HepG2 (cell line): ENCODE data around the gene PLPP3. TPM values are rescaled to one million over a fixed set of nuclear protein-coding genes. Genes with fewer than 3 reads are reported as not detected.

ENCODE experiments used
- ATAC-seq: fragments of 200-7000 bp; cut with Tn5 transposase; 3 replicates; pipeline ENCODE4 v1.9.1; 2020; ENCODE audit warnings: mild to moderate bottlenecking, moderate library complexity
- BruUV-seq: library from RNA; stranded (reverse); fragments of 400-500 nt; replicated peaks from 2 replicates; lab custom pipeline; 2021; lab: Mats Ljungman, UMichigan
- CTCF ChIA-PET: fragments of 300-600 bp; formaldehyde crosslinking; extraction: SDS; loops from one replicate; lab custom pipeline; 2021; ENCODE audit warnings: low total read pairs, inconsistent platforms, low intra/inter-chr PET ratio; lab: Yijun Ruan, JAX
- POLR2A ChIA-PET: fragments of 350-600 bp; sonication (Branson Sonifier 250); formaldehyde crosslinking; loops from one replicate; lab custom pipeline; 2020; ENCODE audit warnings: antibody characterized with exemption, inconsistent platforms; lab: Yijun Ruan, JAX
- DNase-seq: peaks from one replicate; pipeline ENCODE4 v3.0.0-alpha.2; 2015; ENCODE audit warnings: low spot score
- FAIRE-seq: peaks from 3 replicates; lab custom pipeline; 2011; peaks lifted over from hg19 to GRCh38; lab: Jason Lieb, UNC
- H2AFZ ChIP-seq: one replicate; pipeline ENCODE4 v1.6.1; 2011; ENCODE audit warnings: low read length, inconsistent platforms
- H3K27ac ChIP-seq: fragments of 300-600 bp; 3 replicates; pipeline ENCODE4 v1.8.0; 2011; ENCODE audit warnings: mixed run types, mild to moderate bottlenecking, mixed read lengths, low read length, inconsistent platforms; ENCODE audit not compliant: insufficient read depth; ENCODE audit errors: extremely low read length
- H3K27me3 ChIP-seq, 2 experiments: fragments of 200-600 bp in 1 of 2; 2 replicates in 1 of 2; 3 replicates in 1 of 2; pipeline versions ENCODE4 v1.6.0 to v1.8.0; 2011; ENCODE audit warnings: low read length in 2 of 2, mild to moderate bottlenecking in 2 of 2, moderate library complexity in 2 of 2, inconsistent platforms in 1 of 2; ENCODE audit not compliant: insufficient read depth in 2 of 2, control insufficient read depth in 1 of 2
- H3K36me3 ChIP-seq, 2 experiments: fragments of 200-600 bp in 1 of 2; replicated peaks in 1 of 2; 2 replicates in 1 of 2; 3 replicates in 1 of 2; pipeline versions ENCODE4 v1.5.1 to v1.8.0; 2011; ENCODE audit warnings: low read length in 2 of 2, inconsistent platforms in 1 of 2; ENCODE audit not compliant: insufficient read depth in 2 of 2, control insufficient read depth in 1 of 2
- H3K4me1 ChIP-seq: 2 replicates; pipeline ENCODE4 v1.5.1; 2012; ENCODE audit warnings: low read length, inconsistent platforms; ENCODE audit not compliant: insufficient read depth
- H3K4me2 ChIP-seq: 2 replicates; pipeline ENCODE4 v1.6.0; 2011; ENCODE audit warnings: low read depth, low read length, inconsistent platforms
- H3K4me3 ChIP-seq, 3 experiments: fragments of 200-600 bp in 1 of 3; sonication (generic), shearing (Covaris generic) in 1 of 3; replicated peaks in 1 of 3; 2 replicates each; pipeline ENCODE4 v1.5.1; 2011 to 2016; ENCODE audit warnings: low read length in 3 of 3, inconsistent platforms in 2 of 3, low read depth in 2 of 3, mild to moderate bottlenecking in 2 of 3, control low read depth in 1 of 3, mixed read lengths in 1 of 3; ENCODE audit not compliant: insufficient read depth in 1 of 3
- H3K79me2 ChIP-seq: one replicate; pipeline ENCODE4 v1.6.1; 2011; ENCODE audit warnings: low read length, inconsistent platforms; ENCODE audit not compliant: insufficient read depth
- H3K9ac ChIP-seq: 2 replicates; pipeline ENCODE4 v1.6.0; 2011; ENCODE audit warnings: mild to moderate bottlenecking, low read depth, low read length, inconsistent platforms; ENCODE audit not compliant: insufficient read depth
- H3K9me3 ChIP-seq: 2 replicates; pipeline ENCODE4 v1.5.1; 2012; ENCODE audit warnings: mild to moderate bottlenecking, low read length
- H4K20me1 ChIP-seq: 2 replicates; pipeline ENCODE4 v1.6.0; 2011; ENCODE audit warnings: inconsistent platforms, mild to moderate bottlenecking, low read length, moderate library complexity; ENCODE audit not compliant: insufficient read depth
- ARHGAP35 ChIP-seq: sonication (generic); formaldehyde crosslinking; IDR thresholded peaks from 2 replicates; pipeline ENCODE4 v1.9.0; 2022; ENCODE audit warnings: mild to moderate bottlenecking, inconsistent platforms, moderate library complexity, missing genetic modification reagents, borderline replicate concordance
- CTCF ChIP-seq: sonication (generic); formaldehyde crosslinking; IDR thresholded peaks from 2 replicates; pipeline ENCODE4 v1.5.0; 2020; ENCODE audit warnings: mild to moderate bottlenecking, missing genetic modification reagents, moderate library complexity
- EP300 ChIP-seq, 3 experiments: sonication (generic) in 1 of 3; formaldehyde crosslinking in 1 of 3; IDR thresholded peaks; 2 replicates each; pipeline versions ENCODE4 v1.5.1 to v1.6.1; 2011 to 2020; ENCODE audit warnings: low read depth in 2 of 3, low read length in 2 of 3, borderline replicate concordance in 1 of 3, improper control_type of control experiment in 1 of 3, mild to moderate bottlenecking in 1 of 3, missing genetic modification reagents in 1 of 3, moderate library complexity in 1 of 3
- NFKBIZ ChIP-seq: IDR thresholded peaks from 2 replicates; pipeline ENCODE4 v1.6.1; 2018; ENCODE audit warnings: missing genetic modification reagents, missing compliant biosample characterization
- NR2F2 ChIP-seq: IDR thresholded peaks from 2 replicates; pipeline ENCODE4 v1.6.1; 2012; ENCODE audit warnings: low read depth, inconsistent platforms, borderline replicate concordance
- PCBP1 ChIP-seq: fragments of 200-400 bp; formaldehyde crosslinking; IDR thresholded peaks from 2 replicates; pipeline ENCODE4 v1.6.1; 2017; ENCODE audit warnings: mild to moderate bottlenecking, low read depth, low read length, borderline replicate concordance
- PHF21A ChIP-seq: sonication (generic); formaldehyde crosslinking; IDR thresholded peaks from 2 replicates; pipeline ENCODE4 v1.5.0; 2020; ENCODE audit warnings: mild to moderate bottlenecking, missing genetic modification reagents
- SIN3B ChIP-seq: fragments of 150-350 bp; IDR thresholded peaks from 2 replicates; pipeline ENCODE4 v1.6.1; 2014; ENCODE audit warnings: low read length
- ZEB1 ChIP-seq: IDR thresholded peaks from 2 replicates; pipeline ENCODE4 v1.6.1; 2012; ENCODE audit warnings: mild to moderate bottlenecking, low read depth, inconsistent platforms; ENCODE audit not compliant: insufficient replicate concordance
- ZFP82 ChIP-seq: sonication (generic); formaldehyde crosslinking; IDR thresholded peaks from 2 replicates; pipeline ENCODE4 v1.5.1; 2020; ENCODE audit warnings: mild to moderate bottlenecking, missing genetic modification reagents, borderline replicate concordance
- ZNF33A ChIP-seq: sonication (generic); formaldehyde crosslinking; IDR thresholded peaks from 2 replicates; pipeline ENCODE4 v1.5.1; 2020; ENCODE audit warnings: missing genetic modification reagents, mild to moderate bottlenecking, moderate library complexity, borderline replicate concordance
- ZNF496 ChIP-seq: sonication (generic); formaldehyde crosslinking; IDR thresholded peaks from 2 replicates; pipeline ENCODE4 v1.8.1; 2023; ENCODE audit warnings: mild to moderate bottlenecking, moderate library complexity, missing genetic modification reagents; ENCODE audit not compliant: insufficient replicate concordance
- ZNF510 ChIP-seq: sonication (generic); formaldehyde crosslinking; IDR thresholded peaks from 2 replicates; pipeline ENCODE4 v1.4.0; 2020; ENCODE audit warnings: low read depth, mild to moderate bottlenecking, missing genetic modification reagents
- ZNF816 ChIP-seq: sonication (generic); formaldehyde crosslinking; IDR thresholded peaks from 2 replicates; pipeline ENCODE4 v1.8.0; 2022; ENCODE audit warnings: missing genetic modification reagents, mild to moderate bottlenecking, borderline replicate concordance
- WGBS: methylation state at CpG from one replicate; pipeline ENCODE4 v1.1.6; 2017; ENCODE audit warnings: low lambda C conversion rate; 5-methylcytosine and 5-hydroxymethylcytosine counted together
- in situ Hi-C: cut with HindIII; loops from 2 replicates; pipeline ENCODE4 v1.10.0; 2017; ENCODE audit warnings: low pct_unique_long_range_greater_than_20kb; ENCODE audit not compliant: extremely low pct_ligation_motif_present
- intact Hi-C: fragments of 100-400 bp; cut with micrococcal nuclease; formaldehyde crosslinking; loops from one replicate; pipeline ENCODE4 v1.10.0; 2022; ENCODE audit not compliant: unreplicated experiment
- polyA plus RNA-seq, 8 experiments: library from polyadenylated mRNA; depleted of rRNA in 3 of 8; stranded (reverse) in 7 of 8; unstranded in 1 of 8; fragments of >200 nt; fragmentation: Illumina TruSeq in 4 of 8; extraction: Trizol in 4 of 8; gene quantifications; 2 replicates each; pipeline versions ENCODE4 v1.2.1 to v1.2.3, GENCODE V29; 2011 to 2016; ENCODE audit warnings: low read depth in 4 of 8, missing spikeins in 1 of 8, mixed read lengths in 1 of 8; ENCODE audit not compliant: insufficient read depth in 1 of 8
- total RNA-seq, 5 experiments: library from RNA; depleted of rRNA; stranded (reverse); fragments of >200 nt; fragmentation: Illumina TruSeq; extraction: Trizol; gene quantifications; 2 replicates each; pipeline ENCODE4 v1.2.3, GENCODE V29; 2016; ENCODE audit warnings: low read depth in 1 of 5

The PLPP3 gene
- total and polyA plus RNA-seq, 2 of the 13 experiments (the other 11 are each of a cell fraction or from before 2014, with no cell fraction given), result 49.7 to 65.8 TPM

- TF ChIP-seq NR2F2 (no peak), PCBP1 (no peak), NFKBIZ (CRISPR knock-in tag) (no peak), ZNF496 (CRISPR knock-in tag) (no peak), ZEB1 (no peak), ZNF33A (CRISPR knock-in tag) (no peak), PHF21A (CRISPR knock-in tag) (no peak), ZNF816 (CRISPR knock-in tag) (no peak), SIN3B (no peak)
These were observed 105.6 kb downstream of the PLPP3 start (continued) for GRCh38 chr1:56473582-56474270.

DNA sequence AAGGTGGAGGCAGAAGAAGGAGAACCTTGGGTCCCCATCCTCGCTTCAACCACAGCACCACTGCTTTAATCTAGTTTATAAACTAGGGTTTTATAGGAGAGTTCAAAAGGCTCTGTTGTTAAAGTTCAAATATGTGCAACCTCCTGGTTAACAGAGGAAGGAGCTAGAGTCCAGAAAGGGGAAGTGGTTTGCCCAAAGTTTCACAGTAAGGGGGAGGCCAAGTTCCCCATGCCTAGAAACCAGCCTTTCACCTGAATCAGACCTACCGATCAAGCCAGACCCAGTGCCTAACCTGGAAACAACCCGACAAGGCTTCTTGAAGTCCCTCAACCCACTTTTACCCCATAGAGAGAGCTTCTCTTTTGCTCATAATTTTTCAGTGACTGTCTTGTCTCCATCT lies 106.5 kb downstream of the PLPP3 start:
- intact Hi-C loops (no loop called here), in situ Hi-C loops (no loop called here)
- H3K27me3 ChIP-seq, result no peaks in the 10 kb centered on the region
- H3K27ac ChIP-seq, result peak overlapping the region; percentile 9
- POLR2A ChIA-PET, result interaction anchor here (1.5 kb wide), 1 partner anchor 36 kb away, joined by 4 read pairs; no protein-coding TSS in a partner anchor
- no TSS peak for BruUV-seq
- H3K36me3 ChIP-seq, result no peaks in the 10 kb centered on the region
- FAIRE-seq, result no peak
- no peak for TF ChIP-seq ARHGAP35
- TF ChIP-seq ZNF816 (CRISPR knock-in tag), result no peak
- no peak for TF ChIP-seq EP300 (IDR thresholded peaks at IDR 0.05; ENCODE audit: low read depth in 2 of 2, low read length in 2 of 2)
- TF ChIP-seq EP300 (CRISPR knock-in tag; IDR thresholded peaks at IDR 0.05; ENCODE audit: borderline replicate concordance), result no peak
- TF ChIP-seq CTCF (CRISPR knock-in tag), result no peak
- TF ChIP-seq ZFP82, result no peak
- TF ChIP-seq ZNF510 (CRISPR knock-in tag), result no peak
- no peak overlapping the region for H3K4me2 ChIP-seq
- H4K20me1 ChIP-seq, result no peaks in the 10 kb centered on the region
- CTCF ChIA-PET, result no interaction called here
- no peak for ATAC-seq
- H3K9me3 ChIP-seq, result no peaks in the 10 kb centered on the region
- no peak overlapping the region for H3K4me3 ChIP-seq
- H3K79me2 ChIP-seq, result no peaks in the 10 kb centered on the region
- H3K9ac ChIP-seq, result no peak overlapping the region
- DNase-seq, result no peak
- no peak overlapping the region for H2AFZ ChIP-seq
- 88% methylated on average over 3 of the region's 3 CpGs for WGBS
- peaks cover 62% of the 10 kb centered on the region for H3K4me1 ChIP-seq
